HG03025 (cell line): ENCODE data around the gene SUN1.

Experiments
- ATAC-seq: cut with Tn5 transposase; IDR thresholded peaks from one replicate; pipeline ENCODE4 v1.9.1; 2021; ENCODE audit warnings: mild to moderate bottlenecking, moderate library complexity; ENCODE audit not compliant: unreplicated experiment, low FRiP score

Gene SUN1

DNA sequence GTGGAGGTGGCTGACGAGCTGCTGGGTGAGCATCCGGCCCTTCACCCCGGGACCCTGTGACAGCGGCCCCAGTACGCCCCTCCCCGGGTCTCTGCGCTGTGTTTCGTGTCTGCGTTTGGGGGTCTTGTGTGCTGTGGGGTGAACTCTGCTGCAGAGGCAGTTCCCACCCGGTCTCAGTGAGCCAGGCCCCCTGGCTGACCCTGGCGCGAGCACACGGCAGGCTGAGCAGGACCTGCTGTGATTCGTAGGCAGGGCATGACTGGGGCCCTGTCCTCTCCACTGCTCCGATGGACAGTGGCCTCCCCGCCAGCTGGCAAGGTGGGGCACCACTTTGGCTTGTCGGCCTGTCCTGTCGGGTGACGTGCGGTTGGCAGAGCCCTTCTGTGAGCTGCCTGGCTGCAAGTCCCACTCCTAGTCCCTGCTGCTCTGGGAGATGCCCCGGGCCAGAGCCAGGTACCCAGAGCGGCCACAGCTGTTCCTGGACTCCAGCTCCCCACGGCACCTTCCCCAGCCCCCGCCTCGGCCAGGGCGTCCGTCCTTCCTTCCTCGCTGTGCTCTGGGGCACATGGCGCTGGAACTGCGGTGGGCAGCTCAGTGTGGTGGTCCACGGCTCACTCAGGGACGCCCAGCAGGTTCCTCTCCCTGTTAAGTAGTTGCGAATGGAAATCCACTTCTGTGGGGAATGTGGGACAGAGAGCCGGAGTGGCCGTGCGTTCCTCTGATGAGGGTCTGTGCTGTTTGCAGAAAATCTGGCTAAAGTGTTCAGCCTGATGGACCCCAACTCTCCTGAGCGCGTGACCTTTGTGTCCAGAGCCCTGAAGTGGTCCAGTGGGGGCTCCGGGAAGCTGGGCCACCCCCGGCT lies 54.6 kb downstream of the SUN1 start:
- ATAC-seq, result no peak

DNA sequence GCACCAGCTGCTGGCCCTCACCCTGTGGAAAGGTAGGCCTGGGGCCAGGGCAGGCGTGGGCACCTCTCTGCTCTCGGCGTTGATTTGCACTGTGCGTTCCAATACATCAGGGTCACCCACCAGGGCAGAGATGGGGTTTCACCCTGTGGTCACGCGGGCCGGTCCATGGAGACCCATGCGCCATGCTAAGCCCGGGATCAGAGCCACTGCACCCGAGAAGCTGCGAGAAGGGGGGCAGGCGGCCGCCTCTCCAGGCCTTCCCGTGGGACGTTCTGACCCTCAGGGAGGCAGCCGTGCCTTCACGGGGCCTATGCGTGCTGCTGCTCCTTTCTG lies 55.2 kb downstream of the SUN1 start:
- no peak for ATAC-seq

- no peak for ATAC-seq
Measured at GRCh38 chr7:888081-889024, 56.1 kb downstream of the SUN1 start.

DNA sequence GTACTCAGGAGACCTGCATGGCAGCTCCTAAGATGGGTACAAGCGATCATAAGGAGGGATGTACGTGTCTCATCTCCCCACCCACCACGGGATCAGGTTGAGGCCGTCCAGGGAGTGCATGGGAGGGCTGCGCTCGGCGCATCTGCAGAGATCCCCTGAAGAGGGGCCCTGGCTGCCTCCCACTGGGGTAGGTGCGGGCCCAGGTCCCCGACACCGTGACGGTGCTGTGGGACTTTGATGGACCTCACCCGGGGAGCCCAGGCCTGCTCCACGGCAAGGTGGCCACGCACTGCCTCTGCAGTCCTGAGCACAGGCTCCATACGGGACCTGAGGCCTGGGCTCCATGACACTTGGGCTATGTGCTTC lies 56.7 kb downstream of the SUN1 start:
- ATAC-seq, result no peak

GRCh38 chr7:889391-889790 lies 57.1 kb downstream of the SUN1 start:
- ATAC-seq, result no peak

DNA sequence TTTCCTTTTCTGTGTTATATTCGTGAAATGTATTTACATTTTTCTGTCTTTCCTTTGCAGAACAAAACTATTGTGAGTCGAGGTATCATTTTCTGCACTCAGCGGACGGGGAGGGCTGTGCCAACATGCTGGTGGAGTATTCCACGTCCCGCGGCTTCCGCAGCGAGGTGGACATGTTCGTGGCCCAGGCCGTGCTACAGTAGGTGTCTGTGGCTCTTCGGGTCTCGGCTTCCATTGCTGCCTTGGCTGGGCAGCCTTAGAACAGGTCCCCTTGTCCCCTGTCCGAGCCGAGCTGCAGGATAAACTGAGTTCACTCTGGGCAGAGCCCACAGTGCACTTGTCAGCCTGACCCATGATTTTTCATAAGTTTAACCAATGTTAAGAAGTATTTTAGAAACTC lies 58.6 kb downstream of the SUN1 start:
- no peak for ATAC-seq

GRCh38 chr7:891291-891690 lies 59.0 kb downstream of the SUN1 start:
- no peak for ATAC-seq

GRCh38 chr7:891805-892204 lies 59.5 kb downstream of the SUN1 start:
- ATAC-seq, result no peak

DNA sequence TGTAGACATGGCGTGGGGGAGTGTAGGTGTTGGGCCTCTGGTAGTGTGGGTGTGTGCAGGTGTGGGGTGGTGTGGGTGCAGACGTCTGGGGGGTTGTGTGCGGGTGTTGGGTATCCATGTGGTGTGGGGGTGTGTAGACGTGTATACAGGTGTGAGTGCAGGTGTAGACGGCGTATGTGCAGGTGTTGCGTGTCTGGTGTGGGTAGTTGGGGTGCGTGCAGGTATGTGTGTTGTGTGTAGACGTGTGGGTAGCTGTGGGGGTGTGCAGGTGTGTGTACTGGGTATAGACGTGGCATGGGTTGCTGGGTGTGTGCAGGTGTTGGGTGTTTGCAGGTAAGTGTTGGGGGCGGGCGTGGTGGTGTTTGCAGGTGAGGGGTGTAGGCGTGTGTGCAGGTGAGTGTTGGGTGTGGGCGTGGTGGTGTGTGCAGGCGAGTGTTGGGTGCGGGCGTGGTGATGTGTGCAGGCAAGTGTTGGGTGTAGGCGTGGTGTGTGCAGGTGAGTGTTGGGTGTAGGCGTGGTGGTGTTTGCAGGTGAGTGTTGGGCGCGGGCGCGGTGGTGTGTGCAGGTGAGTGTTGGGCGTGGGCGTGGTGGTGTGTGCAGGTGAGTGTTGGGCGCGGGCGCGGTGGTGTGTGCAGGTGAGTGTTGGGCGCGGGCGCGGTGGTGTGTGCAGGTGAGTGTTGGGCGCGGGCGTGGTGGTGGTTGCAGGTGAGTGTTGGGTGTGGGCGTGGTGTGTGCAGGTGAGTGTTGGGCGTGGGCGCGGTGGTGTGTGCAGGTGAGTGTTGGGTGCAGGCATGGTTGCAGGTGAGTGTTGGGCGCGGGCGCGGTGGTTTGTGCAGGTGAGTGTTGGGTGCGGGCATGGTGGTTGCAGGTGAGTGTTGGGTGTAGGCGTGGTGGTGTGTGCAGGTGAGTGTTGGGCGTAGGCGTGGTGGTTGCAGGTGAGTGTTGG lies 60.6 kb downstream of the SUN1 start:
- ATAC-seq, result no peak

- ATAC-seq, result no peak
Measured at GRCh38 chr7:893686-894085, 61.4 kb downstream of the SUN1 start.

GRCh38 chr7:894164-894867 lies 62.0 kb downstream of the SUN1 start:
- ATAC-seq, result no peak

- no peak for ATAC-seq
Measured at GRCh38 chr7:894927-895450, 62.7 kb downstream of the SUN1 start.

GRCh38 chr7:895451-896052 lies 63.3 kb downstream of the SUN1 start:
- ATAC-seq, result no peak

DNA sequence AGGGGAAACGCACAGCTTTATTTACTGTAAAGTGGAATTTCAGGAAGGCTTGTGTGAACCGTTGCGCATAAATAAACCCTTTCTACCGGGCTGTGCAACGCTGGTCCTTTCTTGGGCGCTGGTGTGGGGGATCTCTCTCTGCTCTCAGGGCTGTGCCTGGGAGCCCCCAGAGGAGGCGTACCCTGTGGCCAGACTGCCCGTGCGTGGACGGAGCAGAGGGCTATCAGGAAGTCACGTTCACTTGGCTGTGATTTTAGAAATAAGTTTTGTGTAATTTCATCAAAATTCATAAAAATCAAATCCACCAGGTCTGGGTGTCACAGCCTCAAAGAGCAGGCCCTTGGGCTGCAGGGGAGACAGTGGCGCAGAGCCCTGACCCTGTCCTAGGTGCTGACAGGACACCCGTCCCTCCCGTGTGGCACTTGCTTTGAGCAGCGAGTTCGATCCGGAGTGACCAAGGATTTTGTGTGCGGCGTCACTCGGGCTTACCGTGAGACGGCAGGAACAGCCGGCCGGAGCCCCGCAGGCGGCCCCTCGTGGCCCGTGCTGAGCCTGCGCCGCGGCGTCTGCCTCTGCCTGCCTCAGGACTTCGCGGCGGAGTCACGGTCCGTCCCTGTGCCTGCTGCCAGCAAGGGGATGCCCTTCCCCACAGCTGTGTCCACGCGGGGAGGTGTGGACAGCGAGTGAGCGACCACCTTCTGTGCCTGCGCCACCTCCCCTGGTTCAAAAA lies 64.2 kb downstream of the SUN1 start:
- ATAC-seq, result no peak

DNA sequence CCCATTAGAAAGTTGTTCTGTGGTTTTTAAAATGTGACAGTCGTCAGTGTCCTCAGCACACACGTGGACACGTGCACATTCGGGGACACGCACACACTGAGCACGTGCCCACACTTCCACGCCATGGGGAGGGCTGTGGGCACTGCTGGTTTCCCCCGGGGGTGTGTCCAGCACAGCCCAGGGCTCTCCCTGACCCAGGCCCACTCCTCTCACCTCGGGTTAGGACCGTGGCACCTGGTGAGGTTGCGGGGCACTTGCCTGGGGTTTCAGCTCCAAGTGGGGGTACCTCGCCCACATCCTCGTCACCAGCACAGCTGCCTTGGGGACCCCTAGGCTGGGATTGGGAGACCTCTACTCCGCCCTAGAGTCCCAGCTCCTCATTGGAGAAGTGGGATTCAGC lies 64.8 kb downstream of the SUN1 start:
- ATAC-seq, result no peak

- ATAC-seq, result no peak
Measured at GRCh38 chr7:897771-898376, 65.6 kb downstream of the SUN1 start.

- no peak for ATAC-seq
Measured at GRCh38 chr7:898460-898854, 66.2 kb downstream of the SUN1 start.
